HG03060 (cell line): ENCODE measurements around the gene SMURF2.
"Not testable (repeated sequence)": the region's sequence is repeated elsewhere in the genome, so short reads cannot be mapped to it uniquely, and the experiment has no call there.

Source experiments
- ATAC-seq: cut with Tn5 transposase; IDR thresholded peaks from one replicate; pipeline ENCODE4 v1.9.1; 2021; ENCODE audit warnings: low read depth, moderate number of reproducible peaks; ENCODE audit not compliant: unreplicated experiment

Gene SMURF2

GRCh38 chr17:64667807-64668721 lies 6.0 kb upstream of the SMURF2 start:
- ATAC-seq = not testable (repeated sequence)

DNA sequence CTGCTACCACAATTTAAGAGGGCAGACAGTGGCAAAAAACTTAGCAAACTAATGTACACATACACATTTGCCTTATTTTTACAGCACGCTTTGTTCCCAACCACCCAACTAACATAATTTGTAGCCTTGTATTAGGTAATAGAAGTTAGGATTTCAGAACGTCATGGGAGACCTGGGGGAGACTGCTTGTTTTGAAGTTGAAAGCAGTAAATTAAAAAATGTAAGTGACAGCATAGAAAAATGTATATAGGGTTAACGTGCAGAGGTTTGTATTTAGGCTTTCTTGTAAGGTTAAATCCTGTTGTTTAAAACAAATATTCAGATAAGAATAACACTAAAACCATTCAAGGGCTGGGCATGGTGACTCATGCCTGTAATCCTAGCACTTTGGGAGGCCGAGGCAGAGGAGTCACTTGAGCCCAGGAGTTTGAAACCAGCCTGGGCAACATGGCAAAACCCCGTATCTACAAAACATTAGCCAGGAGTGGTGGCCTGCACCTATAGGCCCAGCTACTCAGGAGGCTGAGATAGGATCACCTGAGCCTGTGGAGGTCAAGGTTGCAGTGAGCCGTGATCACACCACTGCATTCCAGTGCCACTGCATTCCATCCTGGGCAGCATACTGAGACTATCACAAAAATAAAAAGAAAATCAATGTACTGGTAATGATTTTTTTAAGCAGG lies 2.3 kb upstream of the SMURF2 start:
- not testable (repeated sequence) for ATAC-seq

GRCh38 chr17:64663836-64664235 lies 1.7 kb upstream of the SMURF2 start:
- not testable (repeated sequence) for ATAC-seq

GRCh38 chr17:64662774-64663367 lies 764 bp upstream of the SMURF2 start:
- no peak for ATAC-seq

DNA sequence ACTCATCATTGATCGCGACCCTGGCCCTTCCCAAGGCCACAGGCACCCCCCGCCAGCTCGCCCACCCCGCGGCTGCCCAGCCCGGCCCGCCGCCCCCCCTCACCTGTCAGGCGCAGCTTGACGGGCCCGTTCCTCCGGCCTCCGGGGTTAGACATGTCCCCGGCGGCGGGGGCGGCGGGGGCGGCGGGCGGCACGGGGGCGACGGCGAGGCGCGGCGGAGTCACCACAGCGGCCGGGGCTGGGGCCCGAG lies 456 bp downstream of the SMURF2 start:
- peak; percentile 15 for ATAC-seq

GRCh38 chr17:64660978-64661725 lies 955 bp downstream of the SMURF2 start:
- not testable (repeated sequence) for ATAC-seq

DNA sequence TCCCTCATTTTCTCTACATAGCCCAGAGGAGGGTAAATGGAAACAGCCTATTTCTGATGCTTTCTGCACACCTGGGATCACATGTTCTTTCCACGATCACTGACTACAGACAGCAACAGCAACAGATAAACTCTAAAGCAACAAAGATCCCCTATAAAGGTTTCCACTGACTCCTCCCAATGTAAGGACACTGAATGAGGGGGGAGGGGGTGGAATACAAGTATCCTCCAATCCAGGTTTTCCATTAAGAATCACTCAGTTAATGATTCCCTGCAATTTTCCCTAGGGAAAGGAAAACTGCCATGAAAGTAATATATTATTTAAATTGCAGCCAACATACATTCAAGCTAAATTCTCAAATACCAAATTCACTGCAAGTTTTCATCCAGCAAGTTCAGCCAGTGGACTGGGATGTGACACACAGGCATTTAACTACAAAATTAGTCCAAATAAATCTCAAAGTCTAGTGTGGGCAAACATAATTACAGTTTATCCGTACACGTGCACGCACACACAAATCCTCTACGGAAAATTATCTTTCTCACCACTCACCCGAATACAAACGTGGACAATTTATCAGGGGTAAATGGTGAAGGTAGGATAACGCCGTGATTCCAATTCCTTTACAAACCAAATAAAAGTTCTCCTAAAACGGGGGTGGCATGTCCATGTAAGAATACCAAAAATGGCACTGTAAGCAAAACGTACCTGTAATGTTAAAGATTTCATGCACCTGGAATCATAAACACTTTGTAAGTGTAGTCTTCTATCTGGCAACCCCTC lies 1.7 kb downstream of the SMURF2 start:
- not testable (repeated sequence) for ATAC-seq

DNA sequence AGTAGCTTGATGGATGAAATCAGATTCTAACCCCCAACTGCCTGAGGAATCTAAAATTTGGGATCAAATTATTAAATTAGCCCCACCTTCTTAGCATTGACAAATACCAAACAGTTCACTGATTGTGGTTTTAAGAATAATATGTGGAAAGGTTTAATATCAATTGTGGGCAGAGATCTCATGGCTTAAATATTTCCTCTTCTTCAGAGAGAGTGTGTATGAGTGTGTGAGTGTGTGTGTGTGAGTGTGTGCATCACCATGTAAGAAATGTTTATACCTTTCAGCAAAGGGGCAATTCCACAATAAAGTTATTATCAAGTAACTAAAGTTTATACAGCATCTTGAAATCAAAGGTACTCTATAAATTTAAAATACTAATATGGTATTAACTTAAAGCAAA lies 3.2 kb downstream of the SMURF2 start:
- no peak for ATAC-seq

DNA sequence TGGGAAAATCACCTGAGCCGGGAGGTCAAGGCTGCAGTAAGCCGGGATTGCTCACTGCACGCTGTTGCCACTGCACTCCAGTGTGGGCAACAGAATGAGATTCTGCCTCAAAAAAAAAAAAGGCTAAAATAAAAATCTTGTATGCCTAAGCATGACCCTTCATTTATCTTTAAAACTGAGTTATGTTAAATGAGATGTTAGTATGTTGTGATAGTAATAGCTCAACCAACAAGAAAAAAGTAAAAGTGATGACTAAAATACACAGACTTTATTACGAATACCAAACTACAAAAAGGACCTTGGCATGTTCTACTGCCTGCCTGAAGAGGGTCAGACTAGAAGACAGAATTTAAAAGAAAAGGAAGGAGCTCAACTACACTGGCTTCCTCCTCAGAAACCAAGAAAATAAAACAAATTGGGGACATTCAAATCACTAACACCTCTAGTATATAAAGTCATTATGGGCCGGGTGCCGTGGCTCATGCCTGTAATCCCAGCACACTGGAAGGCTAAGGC lies 4.4 kb downstream of the SMURF2 start:
- no peak for ATAC-seq

- ATAC-seq = no peak
Observed at GRCh38 chr17:64655704-64656103, 6.4 kb downstream of the SMURF2 start.

GRCh38 chr17:64653985-64654355 lies 8.1 kb downstream of the SMURF2 start:
- ATAC-seq = no peak

- no peak for ATAC-seq
Observed at GRCh38 chr17:64653325-64653984, 8.7 kb downstream of the SMURF2 start.

GRCh38 chr17:64651889-64652288 lies 10.2 kb downstream of the SMURF2 start:
- ATAC-seq = no peak

DNA sequence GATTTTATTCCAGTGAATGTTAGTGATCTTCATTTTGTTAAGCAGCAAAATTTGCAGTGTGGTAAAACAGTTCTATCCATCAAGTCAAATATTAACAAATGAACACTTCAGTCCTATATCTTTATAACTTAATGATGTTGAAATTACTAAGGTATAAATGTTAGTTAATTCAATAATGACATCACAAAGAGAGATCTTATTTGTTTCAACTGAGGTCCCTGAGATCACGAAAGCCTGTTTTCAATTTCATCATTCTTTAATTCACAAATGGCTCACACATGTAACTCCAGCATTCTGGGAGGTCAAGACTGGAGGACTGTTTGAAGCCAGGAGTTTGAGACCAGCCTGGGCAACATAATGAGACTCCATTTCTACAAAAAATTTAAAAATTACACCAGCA lies 13.9 kb downstream of the SMURF2 start:
- no peak for ATAC-seq

- no peak for ATAC-seq
Observed at GRCh38 chr17:64647817-64648216, 14.3 kb downstream of the SMURF2 start.

DNA sequence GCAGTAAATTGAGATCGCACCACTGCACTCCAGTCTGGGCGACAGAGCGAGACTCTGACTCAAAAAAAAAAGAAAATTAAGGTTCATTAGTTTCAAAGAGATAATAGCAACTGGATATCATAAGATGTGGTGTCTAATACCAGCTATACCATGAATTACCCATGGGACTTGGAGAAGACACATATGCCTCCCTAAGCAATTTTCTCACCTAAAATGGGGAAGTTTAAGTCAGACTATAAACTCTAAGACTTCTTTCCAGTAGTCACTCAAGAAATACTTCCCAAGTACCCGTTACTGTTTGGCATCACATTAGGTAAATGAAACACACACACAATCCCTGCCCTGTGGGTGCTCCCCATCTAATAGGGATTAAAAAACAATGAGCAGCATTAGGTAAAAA lies 22.6 kb downstream of the SMURF2 start:
- ATAC-seq = no peak

DNA sequence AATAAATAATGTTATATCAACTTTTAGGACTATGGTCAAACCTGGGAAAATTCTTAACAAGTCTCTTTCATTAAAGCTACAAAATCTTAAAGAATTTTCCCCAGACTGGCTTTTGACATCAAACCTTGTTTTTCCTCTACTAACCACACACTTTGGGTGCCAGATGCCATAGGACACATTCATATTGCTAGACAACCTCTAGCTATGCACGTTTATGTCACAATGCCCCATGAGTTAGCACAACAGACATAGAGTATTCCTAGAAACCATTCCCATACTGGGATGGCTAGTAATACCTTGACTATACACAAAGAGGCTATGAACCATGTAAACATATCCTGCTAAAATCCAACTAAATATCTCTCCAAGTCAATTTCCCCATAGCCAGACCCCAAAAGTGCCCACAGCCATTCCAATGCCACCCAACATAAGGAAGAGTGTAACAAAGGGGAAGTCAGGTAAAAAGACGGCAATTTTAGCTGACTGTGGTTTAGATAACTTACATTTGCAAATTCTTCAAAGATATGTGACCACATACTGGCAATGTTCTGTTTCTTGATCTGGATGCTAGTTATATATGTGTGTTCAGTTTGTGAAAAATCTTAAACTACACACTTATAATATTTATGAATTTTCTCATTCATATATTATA lies 23.4 kb downstream of the SMURF2 start:
- ATAC-seq = no peak

- peak; percentile 87 for ATAC-seq
Observed at GRCh38 chr17:64635647-64636305, 26.3 kb downstream of the SMURF2 start.
